ENCODE measurements around the gene ABHD16A. TPM values are rescaled to one million over a fixed set of nuclear protein-coding genes. Genes with fewer than 3 reads are reported as not detected.

The ABHD16A gene
- total RNA-seq, 1 experiment from 2014 or later, result 22.4 TPM

GRCh38 chr6:31639449-31639861 lies 63.7 kb downstream of the ABHD16A start:
- no peak overlapping the region for H3K27ac ChIP-seq
- no peaks in the 10 kb centered on the region for H3K4me1 ChIP-seq
- H3K36me3 ChIP-seq, result peaks cover 81% of the 10 kb centered on the region
- no peak overlapping the region for H3K4me3 ChIP-seq
- DNase-seq, result no peak
- H3K27me3 ChIP-seq, result no peaks in the 10 kb centered on the region
- H3K9me3 ChIP-seq (replicated peaks), result no peaks in the 10 kb centered on the region

GRCh38 chr6:31639043-31639442 lies 64.1 kb downstream of the ABHD16A start:
- H3K36me3 ChIP-seq, result peaks cover 84% of the 10 kb centered on the region

More at GRCh38 chr6:31639043-31639442, 64.1 kb downstream of the ABHD16A start:
- no peak for DNase-seq
- H3K9me3 ChIP-seq (replicated peaks), result no peaks in the 10 kb centered on the region
- no peaks in the 10 kb centered on the region for H3K27me3 ChIP-seq
- H3K27ac ChIP-seq, result no peak overlapping the region
- no peaks in the 10 kb centered on the region for H3K4me1 ChIP-seq
- H3K4me3 ChIP-seq, result no peak overlapping the region

Other genes starting within 250 kb of the ABHD16A start
- not detected in 2 replicates for gene MICB, start 205.2 kb downstream of the ABHD16A start, total RNA-seq (2014; rRNA removed; shearing (Covaris generic))
- gene MCCD1, start 174.4 kb downstream of the ABHD16A start, total RNA-seq (2014; rRNA removed; shearing (Covaris generic)), result not detected in 2 replicates
- 673 and 762 TPM in 2 replicates for gene DDX39B, start 161.3 kb downstream of the ABHD16A start, total RNA-seq (2014; rRNA removed; shearing (Covaris generic))
- 0.91 and 1.4 TPM in 2 replicates for gene ATP6V1G2, start 156.7 kb downstream of the ABHD16A start, total RNA-seq (2014; rRNA removed; shearing (Covaris generic))
- gene NFKBIL1, start 155.7 kb downstream of the ABHD16A start, total RNA-seq (2014; rRNA removed; shearing (Covaris generic)), result 8.5 and 10.6 TPM in 2 replicates
- not detected in 2 replicates for gene LTA, start 131.0 kb downstream of the ABHD16A start, total RNA-seq (2014; rRNA removed; shearing (Covaris generic))
- not detected in 2 replicates for gene TNF, start 127.8 kb downstream of the ABHD16A start, total RNA-seq (2014; rRNA removed; shearing (Covaris generic))
- gene LTB, start 120.9 kb downstream of the ABHD16A start, total RNA-seq (2014; rRNA removed; shearing (Covaris generic)), result not detected in 2 replicates
- not detected in 2 replicates for gene LST1, start 117.0 kb downstream of the ABHD16A start, total RNA-seq (2014; rRNA removed; shearing (Covaris generic))
- gene NCR3, start 110.3 kb downstream of the ABHD16A start, total RNA-seq (2014; rRNA removed; shearing (Covaris generic)), result not detected in 2 replicates
- not detected in 2 replicates for gene AIF1, start 88.1 kb downstream of the ABHD16A start, total RNA-seq (2014; rRNA removed; shearing (Covaris generic))
- gene PRRC2A, start 82.6 kb downstream of the ABHD16A start, total RNA-seq (2014; rRNA removed; shearing (Covaris generic)), result 98.7 and 109 TPM in 2 replicates
- 165 and 188 TPM in 2 replicates for gene BAG6, start 50.7 kb downstream of the ABHD16A start, total RNA-seq (2014; rRNA removed; shearing (Covaris generic))
- 1.8 and 2.0 TPM in 2 replicates for gene APOM, start 47.4 kb downstream of the ABHD16A start, total RNA-seq (2014; rRNA removed; shearing (Covaris generic))
- 17.6 and 19.0 TPM in 2 replicates for gene C6orf47, start 42.5 kb downstream of the ABHD16A start, total RNA-seq (2014; rRNA removed; shearing (Covaris generic))
- gene GPANK1, start 38.3 kb downstream of the ABHD16A start, total RNA-seq (2014; rRNA removed; shearing (Covaris generic)), result 19.5 and 23.6 TPM in 2 replicates
- 197 and 208 TPM in 2 replicates for gene CSNK2B, start 37.2 kb downstream of the ABHD16A start, total RNA-seq (2014; rRNA removed; shearing (Covaris generic))
- 3.2 and 7.0 TPM in 2 replicates for gene LY6G5B, start 33.3 kb downstream of the ABHD16A start, total RNA-seq (2014; rRNA removed; shearing (Covaris generic))
- 0.25 and 1.6 TPM in 2 replicates for gene LY6G5C, start 22.3 kb downstream of the ABHD16A start, total RNA-seq (2014; rRNA removed; shearing (Covaris generic))
- not detected in 2 replicates for gene LY6G6F, start 3.5 kb upstream of the ABHD16A start, total RNA-seq (2014; rRNA removed; shearing (Covaris generic))
- gene LY6G6D, start 12.0 kb upstream of the ABHD16A start, total RNA-seq (2014; rRNA removed; shearing (Covaris generic)), result not detected in 2 replicates
- gene LY6G6C, start 18.4 kb upstream of the ABHD16A start, total RNA-seq (2014; rRNA removed; shearing (Covaris generic)), result not detected in 2 replicates
- gene MPIG6B, start 20.0 kb upstream of the ABHD16A start, total RNA-seq (2014; rRNA removed; shearing (Covaris generic)), result 0.47 TPM in 1 of 2 replicates, not detected in the other
- gene DDAH2, start 26.0 kb upstream of the ABHD16A start, total RNA-seq (2014; rRNA removed; shearing (Covaris generic)), result 39.1 and 42.7 TPM in 2 replicates
- 210 and 234 TPM in 2 replicates for gene CLIC1, start 33.2 kb upstream of the ABHD16A start, total RNA-seq (2014; rRNA removed; shearing (Covaris generic))
- 12.9 and 13.4 TPM in 2 replicates for gene MSH5, start 36.7 kb upstream of the ABHD16A start, total RNA-seq (2014; rRNA removed; shearing (Covaris generic))
- 0.89 and 1.4 TPM in 2 replicates for gene SAPCD1, start 59.3 kb upstream of the ABHD16A start, total RNA-seq (2014; rRNA removed; shearing (Covaris generic))
- gene VWA7, start 74.0 kb upstream of the ABHD16A start, total RNA-seq (2014; rRNA removed; shearing (Covaris generic)), result 0.28 and 0.34 TPM in 2 replicates
- gene VARS1, start 92.4 kb upstream of the ABHD16A start, total RNA-seq (2014; rRNA removed; shearing (Covaris generic)), result 42.5 and 45.8 TPM in 2 replicates
- gene LSM2, start 103.6 kb upstream of the ABHD16A start, total RNA-seq (2014; rRNA removed; shearing (Covaris generic)), result 90.1 and 106 TPM in 2 replicates
- 0.10 and 0.14 TPM in 2 replicates for gene HSPA1L, start 112.0 kb upstream of the ABHD16A start, total RNA-seq (2014; rRNA removed; shearing (Covaris generic))
- 0.56 TPM in 1 of 2 replicates, not detected in the other for gene HSPA1A, start 112.2 kb upstream of the ABHD16A start, total RNA-seq (2014; rRNA removed; shearing (Covaris generic))
- gene HSPA1B, start 124.4 kb upstream of the ABHD16A start, total RNA-seq (2014; rRNA removed; shearing (Covaris generic)), result 106 and 118 TPM in 2 replicates
- 21.2 and 23.3 TPM in 2 replicates for gene NEU1, start 159.5 kb upstream of the ABHD16A start, total RNA-seq (2014; rRNA removed; shearing (Covaris generic))
- gene SLC44A4, start 175.7 kb upstream of the ABHD16A start, total RNA-seq (2014; rRNA removed; shearing (Covaris generic)), result 0.12 TPM in 1 of 2 replicates, not detected in the other
- gene EHMT2, start 194.4 kb upstream of the ABHD16A start, total RNA-seq (2014; rRNA removed; shearing (Covaris generic)), result 42.1 and 48.4 TPM in 2 replicates
- gene ZBTB12, start 198.8 kb upstream of the ABHD16A start, total RNA-seq (2014; rRNA removed; shearing (Covaris generic)), result 4.8 and 5.4 TPM in 2 replicates
- 1.2 and 1.5 TPM in 2 replicates for gene C2, start 224.4 kb upstream of the ABHD16A start, total RNA-seq (2014; rRNA removed; shearing (Covaris generic))
- not detected in 2 replicates for gene CFB, start 242.8 kb upstream of the ABHD16A start, total RNA-seq (2014; rRNA removed; shearing (Covaris generic))